K562 (cell line): ENCODE data around the gene POMC. TPM values are rescaled to one million over a fixed set of nuclear protein-coding genes. Genes with fewer than 3 reads are reported as not detected.

ENCODE experiments used
- ATAC-seq: fragments of 200-7000 bp; cut with Tn5 transposase; 3 replicates; pipeline ENCODE4 v1.9.1; 2020; ENCODE audit warnings: moderate library complexity
- BruUV-seq: library from RNA; stranded (reverse); fragments of 400-500 nt; replicated peaks from 2 replicates; lab custom pipeline; 2021; lab: Mats Ljungman, UMichigan
- CTCF ChIA-PET: fragments of 300-600 bp; formaldehyde crosslinking; extraction: SDS; loops from one replicate; lab custom pipeline; 2021; ENCODE audit warnings: low intra/inter-chr PET ratio; lab: Yijun Ruan, JAX
- POLR2A ChIA-PET: fragments of 300-600, 350-650 bp; sonication (Branson Sonifier 250); formaldehyde crosslinking; extraction: SDS; loops from one replicate; lab custom pipeline; 2021; ENCODE audit warnings: antibody characterized with exemption, inconsistent platforms; lab: Yijun Ruan, JAX
- DNase-seq, 4 experiments: peaks; one replicate each; pipeline versions ENCODE4 v3.0.0 to v3.0.0-alpha.2; 2011 to 2018; ENCODE audit warnings: low spot score in 3 of 4, mixed read lengths in 3 of 4; ENCODE audit errors: extremely low read depth in 1 of 4
- FAIRE-seq: peaks from 2 replicates; lab custom pipeline; 2011; peaks lifted over from hg19 to GRCh38; lab: Jason Lieb, UNC
- H2AFZ ChIP-seq: 2 replicates; pipeline ENCODE4 v1.6.0; 2011; ENCODE audit warnings: low read depth, low read length, control low read depth, inconsistent platforms
- H3K27ac ChIP-seq: fragments of 200-600 bp; 3 replicates; pipeline ENCODE4 v1.8.0; 2011; ENCODE audit warnings: low read depth, mild to moderate bottlenecking, control low read depth, inconsistent platforms, low read length, moderate library complexity, mixed read lengths; ENCODE audit errors: extremely low read depth
- H3K27me3 ChIP-seq, 2 experiments: fragments of 300-600 bp in 1 of 2; 2 replicates in 1 of 2; 3 replicates in 1 of 2; pipeline versions ENCODE4 v1.6.0 to v1.8.0; 2011; ENCODE audit warnings: inconsistent platforms in 2 of 2, low read length in 2 of 2, mild to moderate bottlenecking in 1 of 2, mixed read lengths in 1 of 2, moderate library complexity in 1 of 2; ENCODE audit not compliant: control insufficient read depth in 2 of 2, insufficient read depth in 2 of 2
- H3K36me3 ChIP-seq: fragments of 300-600 bp; 3 replicates; pipeline ENCODE4 v1.8.0; 2011; ENCODE audit warnings: mild to moderate bottlenecking, low read length, inconsistent platforms; ENCODE audit not compliant: control insufficient read depth, insufficient read depth
- H3K4me1 ChIP-seq, 2 experiments: fragments of 200-600 bp in 1 of 2; replicated peaks in 1 of 2; 2 replicates in 1 of 2; 3 replicates in 1 of 2; pipeline versions ENCODE4 v1.5.1 to v1.8.0; 2011; ENCODE audit warnings: inconsistent platforms in 2 of 2, low read length in 2 of 2, mild to moderate bottlenecking in 1 of 2, mixed read lengths in 1 of 2, moderate library complexity in 1 of 2; ENCODE audit not compliant: control insufficient read depth in 2 of 2, insufficient read depth in 2 of 2
- H3K4me2 ChIP-seq: 2 replicates; pipeline ENCODE4 v1.6.1; 2011; ENCODE audit warnings: low read length, control low read depth, inconsistent platforms, mixed read lengths; ENCODE audit not compliant: insufficient read depth
- H3K4me3 ChIP-seq: fragments of 200-600 bp; sonication (generic), shearing (Covaris generic); 2 replicates; pipeline ENCODE4 v1.5.1; 2016; ENCODE audit warnings: control low read depth, inconsistent platforms
- H3K79me2 ChIP-seq: fragments of 200-600 bp; 3 replicates; pipeline ENCODE4 v1.8.0; 2011; ENCODE audit warnings: low read length, inconsistent platforms; ENCODE audit not compliant: control insufficient read depth, insufficient read depth
- H3K9ac ChIP-seq, 2 experiments: 2 replicates each; pipeline versions ENCODE4 v1.6.0 to v1.6.1; 2011; ENCODE audit warnings: low read depth in 2 of 2, low read length in 2 of 2, control low read depth in 1 of 2, inconsistent platforms in 1 of 2, mild to moderate bottlenecking in 1 of 2, mixed read lengths in 1 of 2; ENCODE audit not compliant: insufficient read depth in 1 of 2
- H3K9me1 ChIP-seq: one replicate; pipeline ENCODE4 v1.6.0; 2011; ENCODE audit warnings: inconsistent platforms, mild to moderate bottlenecking, low read length, moderate library complexity; ENCODE audit not compliant: control insufficient read depth, insufficient read depth
- H3K9me3 ChIP-seq: replicated peaks from 2 replicates; pipeline ENCODE4 v1.5.1; 2011; ENCODE audit warnings: low read depth, low read length, inconsistent platforms; ENCODE audit not compliant: control insufficient read depth, insufficient read depth
- H4K20me1 ChIP-seq: replicated peaks from 2 replicates; pipeline ENCODE4 v1.6.1; 2011; ENCODE audit warnings: low read length, inconsistent platforms, mixed read lengths; ENCODE audit not compliant: control insufficient read depth, insufficient read depth
- AFF4 ChIP-seq: sonication (generic); formaldehyde crosslinking; IDR thresholded peaks from 2 replicates; pipeline ENCODE4 v1.8.0; 2023; ENCODE audit warnings: mild to moderate bottlenecking, missing genetic modification reagents
- E2F4 ChIP-seq: sonication (generic); formaldehyde crosslinking; IDR thresholded peaks from 2 replicates; pipeline ENCODE4 v1.8.0; 2022; ENCODE audit warnings: mild to moderate bottlenecking, low read depth, missing genetic modification reagents
- EP400 ChIP-seq: fragments of 450-650 bp; IDR thresholded peaks from 2 replicates; pipeline ENCODE4 v1.6.1; 2017; ENCODE audit warnings: antibody characterized with exemption, mild to moderate bottlenecking, moderate library complexity
- HDAC1 ChIP-seq, 2 experiments: fragments of 450-650 bp; IDR thresholded peaks; 2 replicates each; pipeline ENCODE4 v1.6.1; 2016 to 2017; ENCODE audit warnings: inconsistent platforms in 1 of 2, mild to moderate bottlenecking in 1 of 2, moderate library complexity in 1 of 2
- HOMEZ ChIP-seq: fragments of 250-450 bp; sonication (Bioruptor Pico); IDR thresholded peaks from 2 replicates; pipeline ENCODE4 v1.4.0; 2020; ENCODE audit warnings: mild to moderate bottlenecking, moderate library complexity
- SMAD1 ChIP-seq: fragments of 150-350 bp; IDR thresholded peaks from 2 replicates; pipeline ENCODE4 v1.6.1; 2014; ENCODE audit warnings: low read length, low read depth; ENCODE audit not compliant: partially characterized antibody
- SMARCC2 ChIP-seq: fragments of 450-650 bp; IDR thresholded peaks from 2 replicates; pipeline ENCODE4 v1.6.1; 2017; ENCODE audit warnings: antibody characterized with exemption, moderate library complexity, mild to moderate bottlenecking, low read depth
- ZBTB12 ChIP-seq: fragments of 250-450 bp; sonication (Bioruptor Pico); IDR thresholded peaks from 2 replicates; pipeline ENCODE4 v1.4.0; 2020
- ZBTB26 ChIP-seq: fragments of 450-650 bp; formaldehyde crosslinking; IDR thresholded peaks from 2 replicates; pipeline ENCODE4 v1.4.0; 2022; ENCODE audit warnings: missing genetic modification characterization
- ZNF175 ChIP-seq: fragments of 200-800 bp; sonication (Bioruptor generic); IDR thresholded peaks from 2 replicates; pipeline ENCODE4 v1.6.1; 2016; ENCODE audit warnings: low read depth, mild to moderate bottlenecking, missing genetic modification characterization, missing compliant biosample characterization
- ZNF384 ChIP-seq: IDR thresholded peaks from 2 replicates; pipeline ENCODE4 v1.6.1; 2012; ENCODE audit warnings: low read depth, low read length, improper control_type of control experiment
- ZNF551 ChIP-seq: fragments of 250-450 bp; sonication (Bioruptor Pico); IDR thresholded peaks from 2 replicates; pipeline ENCODE4 v1.5.0; 2021; ENCODE audit warnings: mild to moderate bottlenecking, moderate library complexity
- ZNF561 ChIP-seq: fragments of 450-650 bp; formaldehyde crosslinking; conservative IDR thresholded peaks from 2 replicates; pipeline ENCODE4 v1.4.0; 2020; ENCODE audit warnings: mild to moderate bottlenecking, moderate library complexity
- ZNF583 ChIP-seq: fragments of 250-450 bp; sonication (Bioruptor Pico); IDR thresholded peaks from 2 replicates; pipeline ENCODE4 v1.4.0; 2020
- ZNF77 ChIP-seq: fragments of 250-450 bp; sonication (Bioruptor Pico); IDR thresholded peaks from 2 replicates; pipeline ENCODE4 v1.5.0; 2020
- WGBS: fragments of 100-300 bp; shearing (Covaris generic); methylation state at CpG from one replicate; pipeline ENCODE4 v1.1.6; 2016; ENCODE audit warnings: low coverage, mixed read lengths; ENCODE audit not compliant: insufficient coverage; ENCODE audit errors: missing lambda C conversion rate; 5-methylcytosine and 5-hydroxymethylcytosine counted together
- in situ Hi-C: fragments of 300-500 bp; cut with MboI; formaldehyde crosslinking; loops from 4 replicates; pipeline ENCODE4 v1.15.0; 2018; ENCODE audit warnings: inconsistent platforms, mixed read lengths
- intact Hi-C: fragments of 100-400 bp; cut with micrococcal nuclease; formaldehyde crosslinking; loops from 2 replicates; pipeline ENCODE4 v1.14.2; 2022
- polyA plus RNA-seq, 8 experiments: library from polyadenylated mRNA; depleted of rRNA in 4 of 8; stranded (reverse) in 5 of 8; unstranded in 3 of 8; fragments of >200 nt; fragmentation: Nextera tagmentation in 2 of 8; fragmentation: Illumina TruSeq in 1 of 8; extraction: Ambion mirVana in 2 of 8; extraction: Trizol in 1 of 8; gene quantifications; 2 replicates each; pipeline versions ENCODE4 v1.2.1 to v1.2.3, GENCODE V29; 2011 to 2014; ENCODE audit warnings: inconsistent platforms in 1 of 8, missing spikeins in 1 of 8
- total RNA-seq, 7 experiments: library from RNA; depleted of rRNA in 6 of 7; stranded (reverse); fragments of >200 nt in 6 of 7; fragmentation: Illumina TruSeq in 2 of 7; extraction: Trizol in 2 of 7; gene quantifications; 2 replicates each; pipeline versions ENCODE4 v1.2.1 to v1.2.3, GENCODE V29; 2011 to 2021; ENCODE audit warnings: low replicate concordance in 1 of 7

POMC gene
- total and polyA plus RNA-seq, 9 of the 15 experiments (the other 6 are each of a cell fraction or from before 2014, with no cell fraction given), result not detected

GRCh38 chr2:25123682-25124081, 44.7 kb downstream of the POMC start:
- POLR2A ChIA-PET, result no interaction called here
- DNase-seq (no peak), FAIRE-seq (no peak), ATAC-seq (no peak)
- intact Hi-C loops, result no loop called here
- Histone ChIP-seq H3K4me1 (no peaks in the 10 kb centered on the region; a peak in 1 of 5 replicates), H3K36me3 (no peaks in the 10 kb centered on the region), H4K20me1 (no peaks in the 10 kb centered on the region; the same call in none of the 2 replicates), H3K9me1 (no peaks in the 10 kb centered on the region), H3K4me3 (no peak overlapping the region), H3K79me2 (no peaks in the 10 kb centered on the region), H3K9me3 (no peaks in the 10 kb centered on the region), H3K27ac (no peak overlapping the region), H3K27me3 (peaks cover 44 to 66% of the 10 kb centered on the region in 2 experiments), H2AFZ (no peak overlapping the region), H3K9ac (no peak overlapping the region), H3K4me2 (no peak overlapping the region)
- in situ Hi-C loops, result loop anchor here (10.0 kb wide), 1 partner anchor 719 kb away; no protein-coding TSS in a partner anchor
- CTCF ChIA-PET, result no interaction called here
- no TSS peak for BruUV-seq
- TF ChIP-seq AFF4 (CRISPR knock-in tag) (no peak), ZNF175 (CRISPR knock-in tag) (no peak), ZNF384 (no peak), SMAD1 (no peak), E2F4 (CRISPR knock-in tag) (no peak), ZNF583 (CRISPR knock-in tag) (no peak), HDAC1 (IDR thresholded peaks at IDR 0.05) (no peak), HOMEZ (no peak), ZNF561 (CRISPR knock-in tag) (no peak), ZNF551 (no peak), EP400 (no peak), ZBTB26 (CRISPR knock-in tag) (no peak), ZBTB12 (no peak), SMARCC2 (no peak), ZNF77 (CRISPR knock-in tag) (no peak)
- TF ChIP-seq, all 486 proteins: peak for 0
- 2% methylated on average over 5 of the region's 5 CpGs for WGBS
